ENCODE measurements around the gene PPCS. TPM values are rescaled to one million over a fixed set of nuclear protein-coding genes. Genes with fewer than 3 reads are reported as not detected.

The PPCS gene
- 29.5 and 30.9 TPM in 2 replicates for total RNA-seq

GRCh38 chr1:42456010-42456753, at the start of gene PPCS, which contains the start of gene ZMYND12:
Gene PPCS, plus strand, starts transcription at chr1:42456543. Its CDS starts 23 bp downstream, at chr1:42456566.
Gene ZMYND12, minus strand, starts transcription at chr1:42456022. Its CDS starts 25 bp downstream, at chr1:42455997.

GRCh38 chr1:42462828-42463763, 6.8 kb downstream of the PPCS start, which contains the start of gene CCDC30:
Gene CCDC30, plus strand, starts transcription at chr1:42463286. Its CDS starts 17,266 bp downstream, at chr1:42480552.

Other genes starting within 250 kb of the PPCS start
- 21.0 and 21.5 TPM in 2 replicates for gene FOXJ3, start 121.3 kb upstream of the PPCS start, total RNA-seq
- under 0.01 TPM in 2 replicates for gene RIMKLA, start 75.8 kb upstream of the PPCS start, total RNA-seq
- gene ZMYND12, start 521 bp upstream of the PPCS start, total RNA-seq: 0.43 and 0.60 TPM in 2 replicates
- gene CCDC30, start 6.7 kb downstream of the PPCS start, total RNA-seq: 0.33 and 0.69 TPM in 2 replicates
- 13.1 and 17.1 TPM in 2 replicates for gene PPIH, start 201.9 kb downstream of the PPCS start, total RNA-seq
- gene YBX1, start 225.9 kb downstream of the PPCS start, total RNA-seq: 440 and 521 TPM in 2 replicates

All from dermis lymphatic vessel endothelial cell (primary cell).